ENCODE results near the gene PFKFB2.

GRCh38 chr1:207004931-207005830 lies 47.9 kb upstream of the PFKFB2 start:
- TF ChIP-seq YY1 (IDR thresholded peaks at IDR 0.05; ENCODE audit: insufficient read depth, insufficient read length) = no peak
- TF ChIP-seq ZNF274 (IDR thresholded peaks at IDR 0.05; ENCODE audit: low read depth, low read length) = no peak
- no peak for TF ChIP-seq SUZ12 (IDR thresholded peaks at IDR 0.05; ENCODE audit: extremely low read depth, insufficient read depth, insufficient read length)

Measured in NT2/D1 (cell line).